HG02973 (cell line): ENCODE measurements around the gene CRELD2.

ENCODE experiments used
- ATAC-seq: cut with Tn5 transposase; IDR thresholded peaks from one replicate; pipeline ENCODE4 v1.9.1; 2021; ENCODE audit warnings: moderate library complexity; ENCODE audit not compliant: unreplicated experiment

The CRELD2 gene

DNA sequence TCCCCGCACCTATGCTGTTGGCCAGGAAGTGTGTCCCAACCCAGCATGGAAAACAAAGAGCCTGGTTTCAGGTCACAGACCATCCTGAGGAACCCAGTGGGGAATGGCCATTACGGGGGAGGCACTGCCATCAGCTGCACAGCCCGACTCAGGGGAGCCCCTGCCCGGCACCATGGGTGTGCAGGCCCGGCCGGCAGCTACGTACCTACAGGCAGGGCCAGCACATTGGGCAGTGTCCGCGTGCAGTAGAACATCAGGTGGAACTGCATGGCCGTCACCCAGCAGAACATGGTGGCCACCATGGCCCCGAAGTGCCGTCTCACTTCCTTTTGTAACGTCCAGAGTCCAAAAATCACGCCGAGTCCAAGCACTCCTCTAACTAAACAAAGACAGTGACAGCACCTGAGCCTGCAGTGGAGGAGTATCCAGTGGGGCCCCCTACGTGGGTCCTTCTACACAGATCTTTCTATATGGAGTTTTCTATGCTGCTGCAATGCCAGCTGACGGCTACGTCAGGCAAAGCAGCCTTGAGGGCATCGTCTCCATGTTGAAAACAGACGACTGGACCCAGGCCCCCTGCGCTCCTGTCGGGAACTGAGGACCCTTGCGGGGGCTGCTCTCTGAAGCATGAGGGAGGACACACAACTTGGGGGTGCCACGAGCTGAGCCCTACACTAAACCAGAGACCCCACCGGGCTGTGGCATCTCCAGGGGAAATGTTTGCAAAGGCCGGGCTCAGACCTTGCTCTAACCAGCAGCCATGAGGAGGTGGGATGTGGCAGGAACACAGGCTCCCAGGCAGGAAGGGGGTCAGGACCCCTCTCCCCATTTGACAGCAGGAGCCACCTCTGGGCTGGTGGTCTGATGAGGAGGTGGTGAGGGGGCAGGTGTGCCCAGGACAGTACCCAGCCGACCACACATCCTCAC lies 7.9 kb upstream of the CRELD2 start:
- ATAC-seq, result no peak

DNA sequence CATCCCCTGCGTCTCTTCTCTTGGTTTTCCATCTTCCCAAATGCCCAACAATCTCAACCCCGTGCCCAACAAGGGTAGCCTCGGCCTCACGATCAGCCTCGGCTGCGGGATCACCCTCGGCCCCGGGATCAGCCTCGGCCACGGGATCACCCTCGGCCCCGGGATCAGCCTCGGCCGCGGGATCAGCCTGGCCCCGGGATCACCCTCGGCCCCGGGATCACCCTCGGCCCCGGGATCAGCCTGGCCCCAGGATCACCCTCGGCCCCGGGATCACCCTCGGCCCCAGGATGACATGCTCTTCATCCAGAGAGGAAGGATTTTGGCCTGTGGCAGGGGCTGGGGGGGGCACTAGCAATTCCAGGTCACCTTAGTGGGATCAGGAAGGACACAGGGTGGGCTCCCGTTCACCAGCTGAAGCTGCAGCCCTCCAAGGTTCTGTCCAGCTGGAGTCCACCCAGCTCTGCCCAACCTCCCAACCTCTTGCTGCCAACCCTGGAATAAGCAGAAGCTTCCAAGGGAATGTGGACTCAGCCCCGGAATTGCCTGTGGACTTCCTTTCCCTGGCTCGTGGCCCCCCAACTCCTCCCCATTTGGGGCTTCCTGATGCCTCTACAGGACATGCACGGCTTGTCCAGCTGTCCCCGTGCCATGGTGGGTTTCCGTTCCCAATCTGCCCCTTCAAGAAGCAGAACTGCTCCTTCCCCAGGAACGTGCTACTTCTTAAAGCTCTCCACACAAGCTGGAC lies 6.4 kb upstream of the CRELD2 start:
- ATAC-seq, result no peak

DNA sequence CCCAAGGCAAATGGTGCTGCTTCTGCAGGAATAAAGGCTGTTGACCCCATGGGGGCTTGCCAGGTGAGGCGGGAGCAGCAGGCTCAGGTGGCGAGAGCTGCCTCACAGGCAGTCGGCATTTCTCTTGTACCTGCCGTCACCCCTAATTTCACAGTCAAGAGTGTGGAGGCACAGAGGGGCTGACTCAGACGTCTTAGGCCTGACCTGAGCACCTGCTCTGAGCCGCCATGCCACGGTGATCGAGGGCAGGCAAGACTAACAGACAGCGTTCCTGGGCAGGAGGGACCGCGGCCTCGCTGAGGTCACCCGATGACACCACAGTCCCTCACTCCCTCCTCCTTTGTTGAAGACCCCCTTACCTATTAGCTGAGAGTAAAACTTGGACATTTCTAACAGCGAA lies 5.4 kb upstream of the CRELD2 start:
- ATAC-seq, result no peak

DNA sequence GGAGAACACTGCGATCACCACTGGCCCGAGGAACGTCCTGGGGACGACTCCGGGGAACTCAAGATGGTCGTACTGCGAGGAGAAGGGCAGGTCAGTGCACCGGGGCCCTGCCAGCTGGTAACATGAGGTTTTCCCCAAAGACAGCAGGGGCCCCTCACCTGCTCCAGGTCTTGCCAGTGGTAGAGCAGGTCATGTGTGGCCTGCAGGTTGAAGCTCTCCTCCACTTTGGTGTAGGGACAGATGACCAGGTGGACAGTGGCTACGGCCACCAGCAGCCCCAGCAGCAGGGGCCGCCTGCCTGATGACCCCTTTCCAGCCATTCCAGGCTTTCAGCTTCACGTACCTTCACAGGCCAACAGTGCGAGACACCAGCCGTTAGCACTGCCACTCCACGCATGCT lies 5.0 kb upstream of the CRELD2 start:
- ATAC-seq, result no peak

DNA sequence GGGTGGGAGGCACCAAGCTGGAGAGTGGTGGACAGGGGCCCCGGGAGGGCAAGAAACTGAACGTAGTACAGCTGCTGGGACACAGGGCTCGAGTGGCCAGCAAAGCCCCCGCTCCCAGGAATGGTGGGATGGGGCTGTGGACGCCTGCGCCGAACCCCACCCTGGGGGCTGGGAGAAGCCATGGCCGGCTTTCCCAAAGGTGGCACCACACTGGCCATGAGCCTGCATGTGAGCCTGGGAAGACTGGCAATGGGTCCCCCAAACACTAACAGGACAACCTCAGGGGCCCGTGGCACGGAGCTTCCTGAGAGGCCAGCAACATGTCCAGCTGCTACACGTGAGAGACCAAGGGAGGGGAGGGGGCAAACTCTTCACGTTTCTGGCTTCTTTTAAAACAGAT lies 4.2 kb upstream of the CRELD2 start:
- ATAC-seq, result no peak

DNA sequence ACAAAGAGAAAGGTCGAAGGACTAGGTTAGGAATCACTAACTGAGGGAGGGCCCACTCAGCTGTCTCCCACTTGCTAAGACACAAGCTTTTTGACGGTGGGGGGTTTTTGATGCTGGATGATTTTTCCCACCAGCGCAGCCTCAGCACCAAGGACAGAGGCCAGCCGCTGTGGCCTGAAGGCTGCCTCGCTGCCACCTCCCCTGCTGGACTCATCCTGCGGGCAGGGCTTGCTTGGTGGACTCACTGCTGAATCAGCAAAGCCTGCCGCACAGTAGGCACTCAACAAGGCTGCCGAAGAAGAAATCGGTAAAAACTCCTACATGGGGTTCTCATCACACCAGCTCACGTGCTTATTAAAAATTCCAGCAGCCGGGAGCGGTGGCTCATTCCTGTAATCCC lies 2.8 kb upstream of the CRELD2 start:
- ATAC-seq, result no peak

DNA sequence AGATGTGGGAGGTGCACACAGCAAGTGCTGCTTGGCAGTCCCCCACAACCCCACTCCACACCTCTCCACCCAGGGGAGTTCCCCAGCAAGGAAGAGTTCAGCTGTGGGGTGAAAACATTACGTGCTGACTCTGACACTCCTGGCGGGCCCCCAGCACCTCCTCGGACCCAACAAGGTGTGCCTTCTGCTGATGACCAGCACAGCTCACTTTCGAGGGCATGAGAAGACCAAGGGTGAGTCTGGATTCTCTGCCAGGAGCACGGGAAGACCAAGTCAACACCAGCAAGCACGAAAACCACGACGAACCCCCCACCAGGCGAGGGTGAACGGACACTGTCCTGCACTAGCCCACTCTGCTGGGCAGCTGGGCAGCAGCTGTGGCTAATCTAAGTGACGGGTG lies 1.6 kb upstream of the CRELD2 start:
- no peak for ATAC-seq

DNA sequence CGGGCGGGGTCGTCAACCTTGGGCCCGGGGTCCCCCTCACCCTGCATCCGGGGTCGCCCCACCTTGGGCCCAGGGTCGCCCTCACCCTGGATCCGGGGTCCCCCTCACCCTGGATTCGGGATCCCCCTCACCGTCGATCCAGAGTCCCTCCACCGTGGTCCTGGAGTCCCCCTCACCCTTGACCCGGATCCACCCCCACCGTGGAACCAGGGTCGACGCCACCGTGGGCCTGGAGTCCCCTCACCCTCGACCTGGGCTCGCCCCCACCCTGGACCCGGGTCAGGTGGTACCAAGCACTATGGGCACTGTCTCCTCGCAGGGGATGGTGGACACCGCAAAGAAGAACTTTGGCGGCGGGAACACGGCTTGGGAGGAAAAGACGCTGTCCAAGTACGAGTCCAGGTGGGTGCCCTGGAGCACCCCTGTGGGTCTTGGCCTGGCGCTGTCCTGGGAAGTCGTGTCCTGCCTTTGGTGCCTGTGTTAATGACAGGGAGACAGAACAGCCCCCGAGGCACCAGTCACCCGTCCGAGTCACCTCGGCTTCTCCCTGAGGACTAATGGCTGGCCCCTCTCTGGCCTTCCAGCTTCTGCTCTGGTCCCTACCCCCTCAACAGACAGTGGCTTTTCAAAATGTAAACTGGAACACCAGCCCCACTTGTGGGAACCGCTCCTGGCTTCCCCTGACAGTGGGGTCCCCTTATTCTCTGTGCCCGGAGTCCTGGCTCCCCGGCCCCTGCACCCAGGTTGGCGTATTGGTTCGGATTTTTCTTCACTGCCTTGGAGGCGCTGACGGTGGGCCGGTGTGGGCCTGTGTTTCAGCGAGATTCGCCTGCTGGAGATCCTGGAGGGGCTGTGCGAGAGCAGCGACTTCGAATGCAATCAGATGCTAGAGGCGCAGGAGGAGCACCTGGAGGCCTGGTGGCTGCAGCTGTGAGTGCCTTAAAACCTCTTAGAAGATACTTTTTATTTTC lies 762 bp downstream of the CRELD2 start:
- no peak for ATAC-seq

DNA sequence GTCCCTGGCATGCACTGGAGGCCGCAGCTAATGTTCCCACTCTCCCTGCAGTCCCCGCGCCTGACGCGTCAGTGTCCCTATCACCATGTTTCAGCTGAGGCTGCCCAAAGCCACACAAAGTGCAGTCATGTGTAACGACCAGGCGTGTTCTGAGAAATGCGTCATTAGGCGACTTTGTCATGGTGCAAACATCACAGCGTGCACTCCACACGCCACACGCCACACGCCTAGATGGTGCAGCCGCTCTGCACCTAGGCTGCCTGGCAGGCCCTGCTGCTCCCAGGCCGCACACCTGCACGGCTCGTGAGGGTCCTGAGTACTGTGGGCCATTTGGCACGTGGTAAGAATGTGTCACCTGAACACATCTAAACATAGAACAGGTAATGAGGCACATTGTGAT lies 2.4 kb downstream of the CRELD2 start:
- no peak for ATAC-seq

DNA sequence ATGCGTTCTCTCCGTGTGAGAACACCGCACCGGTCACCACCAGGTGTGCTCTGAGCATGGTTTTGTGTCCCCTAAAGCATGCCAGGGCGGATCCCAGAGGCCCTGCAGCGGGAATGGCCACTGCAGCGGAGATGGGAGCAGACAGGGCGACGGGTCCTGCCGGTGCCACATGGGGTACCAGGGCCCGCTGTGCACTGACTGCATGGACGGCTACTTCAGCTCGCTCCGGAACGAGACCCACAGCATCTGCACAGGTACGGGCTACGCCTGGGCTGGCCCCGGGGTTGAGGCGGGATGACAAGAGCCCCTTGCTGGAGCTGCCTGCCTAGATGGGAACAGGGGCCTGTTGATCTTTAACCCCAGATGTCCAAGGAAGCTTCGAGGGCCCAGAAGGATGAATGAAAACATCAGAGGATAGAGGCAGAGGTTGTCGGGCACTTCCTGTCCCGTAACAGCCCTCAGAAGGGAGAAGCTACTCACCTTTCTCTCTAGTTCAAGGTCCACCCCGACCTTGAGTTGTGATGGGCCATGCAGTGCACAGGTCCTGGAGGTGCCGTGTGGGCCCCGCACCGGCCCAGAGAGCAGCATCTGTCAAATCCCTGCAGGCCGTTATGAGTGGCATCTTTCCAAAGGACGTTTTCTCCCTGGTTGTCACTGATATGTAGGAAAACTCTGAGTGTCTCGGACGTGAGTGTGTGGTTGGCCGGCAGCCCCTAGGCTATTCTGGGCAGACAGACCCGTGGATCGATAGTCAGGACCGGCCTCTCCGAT lies 3.3 kb downstream of the CRELD2 start:
- no peak for ATAC-seq

DNA sequence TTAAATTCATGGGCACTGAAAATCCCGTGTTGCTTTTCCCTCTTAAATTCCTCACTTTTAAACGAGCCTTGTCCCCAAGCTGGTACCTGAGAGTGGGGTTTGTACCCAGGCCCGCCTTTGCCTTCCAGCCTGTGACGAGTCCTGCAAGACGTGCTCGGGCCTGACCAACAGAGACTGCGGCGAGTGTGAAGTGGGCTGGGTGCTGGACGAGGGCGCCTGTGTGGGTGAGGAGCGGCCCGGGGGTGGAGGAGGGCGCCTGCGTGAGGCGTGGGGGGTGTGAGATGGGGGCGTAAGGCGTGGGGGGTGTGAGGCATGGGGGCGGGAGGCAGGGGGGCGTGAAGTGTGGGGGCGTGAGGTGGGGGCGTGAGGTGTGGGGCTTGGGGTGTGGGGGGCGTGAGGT lies 4.0 kb downstream of the CRELD2 start:
- no peak for ATAC-seq

DNA sequence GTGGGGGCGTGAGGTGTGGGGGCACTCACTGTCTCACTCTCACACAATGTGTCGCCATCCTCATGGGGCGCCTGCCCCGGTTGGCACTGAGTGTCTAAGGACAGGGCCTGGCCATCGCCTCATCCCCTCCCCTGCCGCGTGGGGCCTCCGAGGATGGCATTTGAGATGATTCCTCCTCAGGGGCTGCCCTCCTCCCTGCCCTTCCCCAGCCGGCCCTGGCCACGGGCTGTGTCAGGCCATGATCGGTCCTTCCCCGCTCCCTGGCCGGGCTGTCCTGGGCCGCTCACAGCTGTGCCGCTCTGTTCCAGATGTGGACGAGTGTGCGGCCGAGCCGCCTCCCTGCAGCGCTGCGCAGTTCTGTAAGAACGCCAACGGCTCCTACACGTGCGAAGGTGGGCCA lies 4.5 kb downstream of the CRELD2 start:
- no peak for ATAC-seq

DNA sequence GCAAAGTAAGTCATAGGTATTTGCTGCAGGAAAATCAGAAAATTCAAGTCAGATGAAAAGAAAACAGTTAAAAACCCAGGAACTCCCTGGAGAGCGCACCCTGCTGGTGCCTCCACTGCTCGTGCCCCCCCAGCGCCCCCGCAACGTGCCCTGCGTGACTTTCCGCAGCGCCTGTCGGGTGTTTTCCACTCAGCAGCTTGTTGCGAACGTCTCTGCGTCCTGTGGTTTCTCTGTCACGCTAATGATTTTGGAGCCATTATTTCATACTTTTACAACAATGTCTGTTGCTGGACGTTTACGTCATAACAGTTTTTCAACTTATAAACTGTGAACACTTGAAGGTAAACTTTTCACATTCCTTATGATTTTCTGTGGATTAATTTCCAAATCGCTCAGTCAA lies 5.0 kb downstream of the CRELD2 start:
- no peak for ATAC-seq

DNA sequence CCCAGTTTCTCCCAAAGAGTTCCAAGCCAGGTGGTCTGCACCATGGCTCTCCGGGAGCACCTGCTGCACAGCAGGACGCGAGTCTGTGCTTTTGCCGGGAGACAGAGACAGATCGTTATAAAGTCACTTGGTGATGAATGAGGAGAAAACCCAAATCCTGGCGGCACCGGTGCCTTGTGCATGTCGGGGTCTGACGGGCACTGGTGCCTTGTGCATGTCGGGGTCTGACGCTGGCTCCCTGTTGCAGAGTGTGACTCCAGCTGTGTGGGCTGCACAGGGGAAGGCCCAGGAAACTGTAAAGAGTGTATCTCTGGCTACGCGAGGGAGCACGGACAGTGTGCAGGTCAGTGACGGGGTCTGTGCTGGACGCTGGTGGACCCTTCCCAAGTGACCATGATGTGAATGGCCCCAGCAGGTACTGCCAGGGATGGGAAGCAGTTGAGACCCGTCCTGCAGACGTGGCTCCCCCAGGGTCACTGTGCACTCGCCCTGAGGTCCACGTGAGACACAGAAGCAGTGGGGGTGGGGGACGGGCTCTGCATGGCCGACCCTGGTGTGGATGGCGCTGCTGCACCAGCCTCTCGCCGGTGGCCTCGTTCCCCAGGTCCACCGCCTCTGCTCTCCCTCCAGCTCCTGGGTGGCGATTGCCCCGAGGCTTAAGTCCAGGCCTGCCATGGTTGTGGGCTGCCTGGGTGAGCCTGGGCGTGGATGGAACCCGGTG lies 5.8 kb downstream of the CRELD2 start:
- no peak for ATAC-seq

DNA sequence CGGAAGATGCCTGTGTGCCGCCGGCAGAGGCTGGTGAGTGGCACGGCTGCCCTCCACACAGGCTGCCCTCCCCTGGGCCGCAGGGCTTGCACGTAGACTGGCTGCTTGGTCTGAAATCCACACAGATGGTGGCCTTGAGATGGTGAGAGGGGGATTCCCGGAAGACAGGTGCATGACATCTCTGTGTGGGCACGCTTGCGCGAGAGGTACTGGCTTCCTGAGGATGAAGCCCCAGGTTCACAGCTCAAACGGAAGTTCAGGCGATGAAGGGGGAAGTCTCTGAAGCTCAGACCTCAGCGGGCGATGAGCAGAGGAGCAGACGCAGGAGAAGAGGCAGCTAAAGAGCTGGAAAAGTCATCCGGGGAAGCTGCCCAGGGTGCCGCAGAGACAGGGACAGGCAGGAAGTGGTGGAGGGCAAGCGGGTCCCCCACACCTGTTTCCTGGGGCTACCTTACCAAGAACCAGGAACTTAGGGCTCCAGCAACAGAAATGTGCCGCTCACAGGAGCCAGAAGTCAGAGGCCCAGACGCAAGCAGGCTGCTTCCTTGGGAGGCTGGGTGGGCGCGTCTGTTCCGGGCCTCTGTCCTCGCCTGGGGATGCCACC lies 7.2 kb downstream of the CRELD2 start:
- no peak for ATAC-seq

DNA sequence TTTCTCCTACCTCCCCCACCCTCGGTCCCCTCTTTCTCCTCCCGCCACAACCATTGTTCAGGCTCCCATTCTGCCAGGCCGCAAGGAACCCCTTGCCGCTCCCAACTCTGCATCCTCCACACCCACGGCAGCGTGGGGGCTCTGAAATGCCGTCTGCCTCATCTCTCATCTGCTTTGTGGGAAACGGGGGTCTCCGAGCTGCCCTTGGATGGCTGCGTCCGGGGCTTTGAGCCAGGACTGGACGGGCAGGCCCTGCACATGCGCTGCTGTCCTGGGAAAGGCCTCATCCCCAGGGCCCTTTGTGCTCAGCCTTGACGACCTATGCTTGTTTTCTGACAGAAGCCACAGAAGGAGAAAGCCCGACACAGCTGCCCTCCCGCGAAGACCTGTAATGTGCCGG lies 8.5 kb downstream of the CRELD2 start:
- no peak for ATAC-seq

DNA sequence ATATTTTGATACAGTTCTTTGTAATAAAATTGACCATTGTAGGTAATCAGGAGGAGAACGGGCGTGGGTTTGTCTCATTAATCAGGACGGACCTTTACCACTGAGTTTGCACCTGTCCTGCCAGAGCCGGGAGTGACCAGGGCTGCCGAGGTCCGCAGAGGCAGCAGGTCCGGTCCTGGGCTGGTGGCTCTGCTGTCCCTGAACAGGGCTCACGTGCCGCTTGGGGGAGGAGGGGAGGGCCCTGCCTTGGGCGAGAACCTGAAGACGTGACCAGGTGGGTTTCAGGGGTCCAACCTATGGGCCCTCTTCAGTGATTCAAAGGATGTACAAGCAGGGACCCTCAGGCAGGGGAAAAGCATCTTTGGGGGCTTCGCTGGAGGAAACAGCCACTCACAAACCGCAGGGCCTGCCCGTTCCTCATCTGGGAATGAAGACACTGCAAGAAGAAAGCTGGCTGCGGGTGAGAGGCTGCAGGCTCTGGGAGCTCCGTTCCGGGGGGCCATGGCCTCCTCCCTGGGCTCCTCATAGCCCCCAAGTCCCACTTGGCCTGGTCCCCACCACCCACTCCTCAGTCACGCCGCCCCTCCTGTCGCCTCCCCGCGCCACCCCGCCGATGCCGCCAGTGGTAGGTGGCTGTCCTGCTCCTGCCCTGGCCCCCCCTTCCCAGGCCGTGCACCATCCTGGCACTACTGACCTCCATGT lies 9.2 kb downstream of the CRELD2 start:
- no peak for ATAC-seq

DNA sequence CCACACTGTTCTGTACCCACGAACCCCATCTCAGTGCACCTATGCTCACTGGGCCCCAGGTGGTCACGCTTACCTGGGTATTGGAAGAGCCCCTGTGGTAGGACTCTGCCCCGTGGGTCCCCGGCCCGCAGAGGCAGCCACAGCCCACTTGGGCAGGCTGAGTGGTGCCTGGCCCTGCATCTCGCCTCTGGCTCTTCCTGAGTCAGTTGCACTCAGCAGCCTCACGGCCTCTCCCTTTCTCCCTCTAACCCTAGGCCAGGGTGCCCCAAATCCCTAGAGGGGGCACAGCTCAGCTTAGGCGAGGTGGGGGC lies 9.7 kb downstream of the CRELD2 start:
- no peak for ATAC-seq
